Measurements from ENCODE around the gene CDK11B. TPM values are rescaled to one million over a fixed set of nuclear protein-coding genes. Genes with fewer than 3 reads are reported as not detected.

Gene CDK11B
- total RNA-seq, 1 donor from 2014 or later, result 21.1 TPM

DNA sequence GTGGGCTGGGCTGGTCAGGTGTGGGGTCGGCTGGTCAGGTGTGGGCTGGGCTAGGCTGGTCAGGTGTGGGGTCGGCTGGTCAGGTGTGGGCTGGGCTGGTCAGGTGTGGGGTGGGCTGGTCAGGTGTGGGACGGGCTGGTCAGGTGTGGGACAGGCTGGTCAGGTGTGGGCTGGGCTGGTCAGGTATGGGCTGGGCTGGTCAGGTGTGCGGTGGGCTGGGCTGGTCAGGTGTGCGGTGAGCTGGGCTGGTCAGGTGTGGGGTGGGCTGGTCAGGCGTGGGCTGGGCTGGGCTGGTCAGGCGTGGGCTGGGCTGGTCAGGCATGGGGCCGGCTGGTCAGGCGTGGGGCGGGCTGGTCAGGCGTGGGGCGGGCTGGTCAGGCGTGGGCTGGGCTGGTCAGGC is 52.6 kb downstream of the CDK11B start:
- Mint-ChIP-seq H3K27me3 (ENCODE audit: low read depth) (no peaks in the 10 kb centered on the region), H3K9me3 (ENCODE audit: low read depth) (no peaks in the 10 kb centered on the region), H3K36me3 (ENCODE audit: low read depth) (no peaks in the 10 kb centered on the region), H3K4me1 (ENCODE audit: low read depth) (no peaks in the 10 kb centered on the region), H3K27ac (ENCODE audit: unreplicated experiment) (no peak overlapping the region), H3K4me3 (ENCODE audit: unreplicated experiment) (no peak overlapping the region)
- TF ChIP-seq, protein P1, sequence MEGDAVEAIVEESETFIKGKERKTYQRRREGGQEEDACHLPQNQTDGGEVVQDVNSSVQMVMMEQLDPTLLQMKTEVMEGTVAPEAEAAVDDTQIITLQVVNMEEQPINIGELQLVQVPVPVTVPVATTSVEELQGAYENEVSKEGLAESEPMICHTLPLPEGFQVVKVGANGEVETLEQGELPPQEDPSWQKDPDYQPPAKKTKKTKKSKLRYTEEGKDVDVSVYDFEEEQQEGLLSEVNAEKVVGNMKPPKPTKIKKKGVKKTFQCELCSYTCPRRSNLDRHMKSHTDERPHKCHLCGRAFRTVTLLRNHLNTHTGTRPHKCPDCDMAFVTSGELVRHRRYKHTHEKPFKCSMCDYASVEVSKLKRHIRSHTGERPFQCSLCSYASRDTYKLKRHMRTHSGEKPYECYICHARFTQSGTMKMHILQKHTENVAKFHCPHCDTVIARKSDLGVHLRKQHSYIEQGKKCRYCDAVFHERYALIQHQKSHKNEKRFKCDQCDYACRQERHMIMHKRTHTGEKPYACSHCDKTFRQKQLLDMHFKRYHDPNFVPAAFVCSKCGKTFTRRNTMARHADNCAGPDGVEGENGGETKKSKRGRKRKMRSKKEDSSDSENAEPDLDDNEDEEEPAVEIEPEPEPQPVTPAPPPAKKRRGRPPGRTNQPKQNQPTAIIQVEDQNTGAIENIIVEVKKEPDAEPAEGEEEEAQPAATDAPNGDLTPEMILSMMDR (IDR thresholded peaks at IDR 0.05), result no peak
- DNase-seq (ENCODE audit: low spot score), result peak; percentile 80

DNA sequence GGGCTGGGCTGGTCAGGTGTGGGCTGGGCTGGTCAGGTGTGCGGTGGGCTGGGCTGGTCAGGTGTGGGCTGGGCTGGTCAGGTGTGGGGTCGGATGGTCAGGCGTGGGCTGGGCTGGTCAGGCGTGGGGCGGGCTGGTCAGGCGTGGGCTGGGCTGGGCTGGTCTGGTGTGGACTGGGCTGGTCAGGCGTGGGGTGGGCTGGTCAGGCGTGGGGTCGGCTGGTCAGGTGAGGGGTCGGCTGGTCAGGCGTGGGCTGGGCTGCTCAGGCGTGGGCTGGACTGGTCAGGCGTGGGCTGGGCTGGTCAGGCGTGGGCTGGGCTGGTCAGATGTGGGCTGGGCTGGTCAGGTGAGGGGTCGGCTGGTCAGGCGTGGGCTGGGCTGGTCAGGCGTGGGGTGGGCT is 53.1 kb downstream of the CDK11B start:
- H3K9me3 Mint-ChIP-seq (ENCODE audit: low read depth), result no peaks in the 10 kb centered on the region
- no peak overlapping the region for H3K27ac Mint-ChIP-seq (ENCODE audit: unreplicated experiment)
- H3K36me3 Mint-ChIP-seq (ENCODE audit: low read depth), result no peaks in the 10 kb centered on the region
- no peaks in the 10 kb centered on the region for H3K27me3 Mint-ChIP-seq (ENCODE audit: low read depth)
- TF ChIP-seq, protein P1 (IDR thresholded peaks at IDR 0.05), result no peak
- no peak overlapping the region for H3K4me3 Mint-ChIP-seq (ENCODE audit: unreplicated experiment)
- DNase-seq (ENCODE audit: low spot score), result no peak
- no peaks in the 10 kb centered on the region for H3K4me1 Mint-ChIP-seq (ENCODE audit: low read depth)

DNA sequence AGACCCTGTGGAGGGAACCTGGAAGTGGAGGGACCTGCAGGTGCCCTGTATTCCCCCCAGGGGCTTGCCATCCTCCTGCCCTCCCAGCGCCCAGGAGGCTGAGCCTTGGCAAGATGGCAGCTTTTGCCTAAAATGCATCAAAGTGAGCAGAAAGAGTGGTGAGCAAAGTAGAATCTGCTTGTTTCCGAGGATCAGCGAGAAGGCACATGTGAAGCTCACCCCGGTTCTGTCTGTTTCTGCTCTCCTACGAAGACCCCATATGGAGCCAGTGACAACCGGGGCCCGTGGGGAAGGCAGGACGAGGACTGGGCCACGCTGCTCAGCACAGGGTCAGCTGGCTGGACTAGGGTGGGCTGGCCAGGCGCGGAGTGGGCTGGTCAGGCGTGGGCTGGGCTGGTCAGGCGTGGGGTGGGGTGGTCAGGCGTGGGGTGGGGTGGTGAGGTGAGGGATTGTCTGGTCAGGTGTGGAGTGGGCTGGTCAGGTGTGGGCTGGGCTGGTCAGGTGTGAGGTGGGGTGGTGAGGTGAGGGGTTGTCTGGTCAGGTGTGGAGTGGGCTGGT is 53.7 kb downstream of the CDK11B start:
- H3K4me3 Mint-ChIP-seq (ENCODE audit: unreplicated experiment), result no peak overlapping the region
- H3K27me3 Mint-ChIP-seq (ENCODE audit: low read depth), result no peaks in the 10 kb centered on the region
- H3K27ac Mint-ChIP-seq (ENCODE audit: unreplicated experiment), result no peak overlapping the region
- H3K36me3 Mint-ChIP-seq (ENCODE audit: low read depth), result no peaks in the 10 kb centered on the region
- no peak for DNase-seq (ENCODE audit: low spot score)
- H3K9me3 Mint-ChIP-seq (ENCODE audit: low read depth), result no peaks in the 10 kb centered on the region
- TF ChIP-seq, protein P1 (IDR thresholded peaks at IDR 0.05), result no peak
- no peaks in the 10 kb centered on the region for H3K4me1 Mint-ChIP-seq (ENCODE audit: low read depth)

DNA sequence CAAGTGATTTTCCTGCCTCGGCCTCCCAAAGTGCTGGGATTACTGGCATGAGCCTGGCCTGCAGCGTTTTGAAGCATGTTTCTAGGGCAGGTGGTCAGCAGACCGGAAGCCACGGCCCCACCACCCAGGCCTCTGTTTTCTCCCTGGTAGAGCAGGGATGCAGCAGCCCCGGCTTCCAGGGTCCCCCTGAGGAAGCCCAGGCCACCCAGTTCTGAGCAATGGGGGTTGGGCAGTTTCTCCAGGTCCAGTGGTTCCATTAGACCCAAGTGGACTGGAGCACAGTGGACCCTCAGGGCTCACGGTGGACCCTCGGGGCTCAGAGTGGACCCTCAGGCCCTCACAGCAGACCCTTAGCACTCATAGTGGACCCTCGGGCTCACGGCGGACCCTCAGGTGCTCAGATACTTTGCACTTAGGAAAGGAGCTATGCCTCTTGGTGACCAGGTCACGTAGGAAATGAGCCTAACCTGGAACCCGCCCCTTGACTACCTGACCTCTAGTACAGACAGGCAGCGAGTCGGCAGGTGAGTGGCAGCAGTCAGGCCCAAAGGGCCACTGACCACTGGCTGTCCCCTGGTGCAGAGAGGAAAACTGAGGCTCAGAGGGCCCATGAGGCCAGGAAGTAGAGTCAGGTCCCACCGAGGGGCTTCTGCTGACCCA is 54.3 kb downstream of the CDK11B start:
- Mint-ChIP-seq H3K27ac (ENCODE audit: unreplicated experiment) (no peak overlapping the region), H3K4me3 (ENCODE audit: unreplicated experiment) (no peak overlapping the region), H3K4me1 (ENCODE audit: low read depth) (no peaks in the 10 kb centered on the region), H3K9me3 (ENCODE audit: low read depth) (no peaks in the 10 kb centered on the region), H3K27me3 (ENCODE audit: low read depth) (no peaks in the 10 kb centered on the region), H3K36me3 (ENCODE audit: low read depth) (no peaks in the 10 kb centered on the region)
- peak; percentile 89 for DNase-seq (ENCODE audit: low spot score)
- TF ChIP-seq, protein P1 (IDR thresholded peaks at IDR 0.05), result no peak

DNA sequence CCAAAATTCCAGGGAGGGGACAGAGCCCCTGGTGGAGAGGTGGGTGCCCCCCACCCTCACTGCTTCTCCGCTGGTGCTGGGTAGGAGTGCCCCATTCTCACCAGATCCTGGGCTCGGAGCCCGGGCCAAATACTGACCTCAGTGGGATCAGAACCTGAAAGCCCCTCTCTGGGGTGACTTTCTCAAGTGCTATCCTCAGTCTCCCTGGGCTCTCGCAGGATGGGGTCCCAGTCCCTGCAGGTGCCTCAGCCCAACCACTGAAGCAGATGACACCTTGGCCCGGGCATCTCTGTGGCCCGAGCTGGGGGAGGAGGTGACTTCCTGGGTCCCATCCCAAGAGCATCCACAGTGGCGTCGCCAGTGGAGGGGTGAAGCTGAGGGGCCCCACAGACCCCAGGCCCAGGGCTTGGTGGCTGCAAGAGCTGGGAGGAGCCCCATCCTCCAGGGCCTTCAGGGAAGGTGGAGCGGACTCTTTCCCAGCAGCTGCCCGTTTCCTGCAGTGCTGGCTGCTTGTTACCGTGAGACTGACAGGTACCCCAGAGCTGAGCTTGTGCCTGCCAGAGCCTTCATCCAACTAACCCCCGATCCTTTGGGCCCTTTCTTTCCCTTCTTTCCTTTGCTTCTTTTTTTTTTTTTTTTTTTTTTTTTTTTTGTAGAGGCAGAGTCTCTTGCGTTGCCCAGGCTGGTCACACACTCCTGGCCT is 55.0 kb downstream of the CDK11B start:
- Mint-ChIP-seq H3K27ac (ENCODE audit: unreplicated experiment) (no peak overlapping the region), H3K27me3 (ENCODE audit: low read depth) (peaks cover 2% of the 10 kb centered on the region), H3K4me1 (ENCODE audit: low read depth) (peaks cover 3% of the 10 kb centered on the region), H3K36me3 (ENCODE audit: low read depth) (no peaks in the 10 kb centered on the region), H3K9me3 (ENCODE audit: low read depth) (no peaks in the 10 kb centered on the region), H3K4me3 (ENCODE audit: unreplicated experiment) (no peak overlapping the region)
- DNase-seq (ENCODE audit: low spot score), result no peak
- TF ChIP-seq, protein P1 (IDR thresholded peaks at IDR 0.05), result no peak

All from chondrocyte (in vitro differentiated cells).